WTC11 (cell line): ENCODE results near the gene DCX. TPM values are rescaled to one million over a fixed set of nuclear protein-coding genes. Genes with fewer than 3 reads are reported as not detected.

Source experiments
- ATAC-seq: fragments of 200-7000 bp; cut with Tn5 transposase; 2 replicates; pipeline ENCODE4 v1.10.0; 2021; ENCODE audit warnings: mild to moderate bottlenecking, moderate library complexity
- CTCF ChIA-PET: fragments of 300-600 bp; sonication (Branson Sonifier 250); formaldehyde crosslinking; loops from one replicate; lab custom pipeline; 2021; ENCODE audit warnings: antibody characterized with exemption; lab: Charles Lee
- POLR2A ChIA-PET: fragments of 350-600 bp; sonication (Branson Sonifier 250); formaldehyde crosslinking; loops from one replicate; lab custom pipeline; 2021; ENCODE audit warnings: antibody characterized with exemption; lab: Charles Lee
- DNase-seq: peaks from one replicate; pipeline ENCODE4 v3.0.0; 2021; ENCODE audit warnings: low spot score
- H3K27ac Mint-ChIP-seq: 2 replicates; pipeline ENCODE4 v1.8.0; 2021; ENCODE audit warnings: mixed read lengths
- H3K27me3 Mint-ChIP-seq: 2 replicates; pipeline ENCODE4 v1.8.0; 2021; ENCODE audit warnings: low read depth, mild to moderate bottlenecking, moderate library complexity, mixed read lengths
- H3K36me3 Mint-ChIP-seq: 2 replicates; pipeline ENCODE4 v1.8.0; 2021; ENCODE audit warnings: mixed read lengths
- H3K4me1 Mint-ChIP-seq: 2 replicates; pipeline ENCODE4 v1.8.0; 2022; ENCODE audit warnings: mixed read lengths
- H3K4me3 Mint-ChIP-seq: 2 replicates; pipeline ENCODE4 v1.8.0; 2021; ENCODE audit warnings: mild to moderate bottlenecking, moderate library complexity, mixed read lengths
- H3K9me3 Mint-ChIP-seq: 2 replicates; pipeline ENCODE4 v1.8.0; 2021; ENCODE audit warnings: mixed read lengths
- ARID4B ChIP-seq: sonication (generic); formaldehyde crosslinking; IDR thresholded peaks from 2 replicates; pipeline ENCODE4 v1.8.0; 2023; ENCODE audit warnings: missing genetic modification reagents, mild to moderate bottlenecking, borderline replicate concordance
- ATF2 ChIP-seq: sonication (generic); formaldehyde crosslinking; IDR thresholded peaks from 2 replicates; pipeline ENCODE4 v1.8.1; 2022; ENCODE audit warnings: low read depth, missing genetic modification reagents, borderline replicate concordance
- ESRRA ChIP-seq: sonication (generic); formaldehyde crosslinking; IDR thresholded peaks from 2 replicates; pipeline ENCODE4 v1.8.1; 2022; ENCODE audit warnings: mild to moderate bottlenecking, missing genetic modification reagents, borderline replicate concordance
- ETV6 ChIP-seq: sonication (generic); formaldehyde crosslinking; IDR thresholded peaks from 2 replicates; pipeline ENCODE4 v1.8.1; 2022; ENCODE audit warnings: mild to moderate bottlenecking, missing genetic modification reagents
- FOXP1 ChIP-seq: sonication (generic); formaldehyde crosslinking; IDR thresholded peaks from 2 replicates; pipeline ENCODE4 v1.8.0; 2022; ENCODE audit warnings: missing genetic modification reagents, mild to moderate bottlenecking, moderate library complexity, borderline replicate concordance
- GABPB1 ChIP-seq: sonication (generic); formaldehyde crosslinking; IDR thresholded peaks from 2 replicates; pipeline ENCODE4 v1.8.1; 2023; ENCODE audit warnings: mild to moderate bottlenecking, missing genetic modification reagents
- STAT6 ChIP-seq: sonication (generic); formaldehyde crosslinking; conservative IDR thresholded peaks from 2 replicates; pipeline ENCODE4 v1.8.1; 2023; ENCODE audit warnings: mild to moderate bottlenecking, low read depth, missing genetic modification reagents, moderate library complexity
- ZNF232 ChIP-seq: sonication (generic); formaldehyde crosslinking; IDR thresholded peaks from 2 replicates; pipeline ENCODE4 v1.8.0; 2022; ENCODE audit warnings: mild to moderate bottlenecking, missing genetic modification reagents
- ZNF263 ChIP-seq: sonication (generic); formaldehyde crosslinking; IDR thresholded peaks from 2 replicates; pipeline ENCODE4 v1.8.1; 2022; ENCODE audit warnings: low read depth, mild to moderate bottlenecking, moderate library complexity, missing genetic modification reagents
- ZNF281 ChIP-seq: sonication (generic); formaldehyde crosslinking; IDR thresholded peaks from 2 replicates; pipeline ENCODE4 v1.8.0; 2023; ENCODE audit warnings: mild to moderate bottlenecking, missing genetic modification reagents
- ZNF416 ChIP-seq: fragments of 250-450 bp; sonication (Bioruptor Pico); IDR thresholded peaks from 2 replicates; pipeline ENCODE4 v1.9.0; 2021; ENCODE audit warnings: mild to moderate bottlenecking, inconsistent platforms
- ZNF423 ChIP-seq: fragments of 250-450 bp; sonication (Bioruptor Pico); IDR thresholded peaks from 2 replicates; pipeline ENCODE4 v2.1.2; 2022; ENCODE audit warnings: mild to moderate bottlenecking, moderate library complexity
- total RNA-seq: library from RNA; stranded (reverse); gene quantifications from 3 replicates; pipeline ENCODE4 v1.2.3, GENCODE V29; 2021

DCX gene
- total RNA-seq, 1 experiment from 2014 or later = 2.1 TPM

- Mint-ChIP-seq H3K4me3 (no peak overlapping the region), H3K9me3 (peaks cover 8% of the 10 kb centered on the region), H3K4me1 (peaks cover 9% of the 10 kb centered on the region), H3K27ac (no peak overlapping the region), H3K36me3 (peaks cover 5% of the 10 kb centered on the region), H3K27me3 (peaks cover 2% of the 10 kb centered on the region; the same call in 1 of the 2 replicates)
- ATAC-seq (no peak), DNase-seq (no peak)
- ChIA-PET CTCF (no interaction called here), POLR2A (no interaction called here)
- no peak for TF ChIP-seq ZNF281 (CRISPR knock-in tag)
- no peak for TF ChIP-seq STAT6
- TF ChIP-seq ZNF263 = no peak
Observed at GRCh38 chrX:111328858-111329257, 83.1 kb downstream of the DCX start.

GRCh38 chrX:111322231-111322855 is 89.6 kb downstream of the DCX start:
- Mint-ChIP-seq H3K27ac (no peak overlapping the region), H3K4me1 (peaks cover 9% of the 10 kb centered on the region)
- ChIA-PET CTCF (no interaction called here), POLR2A (no interaction called here)
- TF ChIP-seq ZNF416 (no peak), GABPB1 (CRISPR knock-in tag) (no peak), ATF2 (no peak), FOXP1 (CRISPR knock-in tag) (no peak), ARID4B (CRISPR knock-in tag) (no peak)
- TF ChIP-seq, all 79 proteins: peak for 0
- Mint-ChIP-seq H3K27me3 (peaks cover 42% of the 10 kb centered on the region), H3K36me3 (no peaks in the 10 kb centered on the region), H3K4me3 (no peak overlapping the region), H3K9me3 (no peaks in the 10 kb centered on the region)
- ATAC-seq (no peak), DNase-seq (no peak)

- CTCF ChIA-PET = no interaction called here
Observed at GRCh38 chrX:111319451-111319850, 92.5 kb downstream of the DCX start.

More at GRCh38 chrX:111319451-111319850, 92.5 kb downstream of the DCX start:
- H3K27ac Mint-ChIP-seq = no peak overlapping the region
- ATAC-seq = no peak
- H3K9me3 Mint-ChIP-seq = no peaks in the 10 kb centered on the region
- no peaks in the 10 kb centered on the region for H3K4me1 Mint-ChIP-seq
- POLR2A ChIA-PET = no interaction called here
- TF ChIP-seq ZNF423 (CRISPR knock-in tag) (no peak), ETV6 (CRISPR knock-in tag) (no peak), ESRRA (CRISPR knock-in tag) (no peak), ZNF232 (CRISPR knock-in tag) (no peak)
- TF ChIP-seq, all 79 proteins: peak for 0
- H3K4me3 Mint-ChIP-seq = no peak overlapping the region
- no peak for DNase-seq
- H3K27me3 Mint-ChIP-seq = peaks cover 47% of the 10 kb centered on the region
- no peaks in the 10 kb centered on the region for H3K36me3 Mint-ChIP-seq
